ENCODE data around the gene POFUT1.
A peak's percentile ranks its signal among the peaks of the same experiment; 100 is the strongest.
"Not testable (repeated sequence)": the region's sequence is repeated elsewhere in the genome, so short reads cannot be mapped to it uniquely, and the experiment has no call there.

The POFUT1 gene

DNA sequence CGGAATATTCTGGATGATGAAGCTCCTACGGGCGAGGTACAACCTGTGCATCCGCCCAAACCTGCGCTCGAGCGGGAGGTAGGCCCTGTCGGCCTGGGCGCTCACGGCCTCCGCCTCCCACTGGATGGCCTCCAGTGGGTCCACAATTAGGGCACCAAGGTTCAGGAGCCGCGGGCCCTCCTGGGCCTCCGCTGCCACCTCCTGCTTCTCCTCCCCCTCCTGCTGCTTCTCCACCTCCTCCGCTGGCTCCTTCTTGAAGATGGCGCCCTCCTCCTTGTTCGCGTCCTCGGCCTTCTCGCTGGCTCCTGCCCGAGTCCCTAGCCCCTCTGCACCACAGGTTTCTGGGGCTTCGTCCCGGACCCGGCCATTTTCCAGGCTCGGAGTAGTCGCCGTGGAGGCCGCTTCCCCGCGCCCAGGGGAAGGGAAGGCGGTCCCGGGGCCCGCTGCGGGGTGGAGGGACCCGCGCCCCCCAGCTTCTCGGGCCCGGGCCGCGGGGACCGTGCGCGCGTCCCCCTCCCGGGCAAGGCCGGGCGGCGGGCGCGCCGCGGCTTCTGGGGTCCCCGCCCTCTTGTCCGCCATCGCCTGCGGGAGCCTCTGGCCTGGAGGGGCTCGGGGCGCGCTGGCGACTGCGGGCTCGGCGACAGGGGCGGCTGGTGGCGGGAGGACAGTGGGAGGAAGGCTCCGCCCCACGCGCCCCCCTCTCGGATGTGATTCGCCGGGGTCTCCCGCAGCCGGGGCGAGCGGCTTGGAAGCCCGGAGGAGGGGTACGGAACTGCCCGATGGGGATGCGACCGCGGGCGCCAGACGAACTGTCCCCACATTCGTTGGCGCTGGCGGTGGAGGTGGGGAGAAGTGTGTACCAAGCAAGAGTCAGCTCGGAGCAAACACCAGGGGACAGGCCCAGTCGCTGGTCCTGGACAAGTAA, 17.7 kb upstream of the POFUT1 start:
- DNase-seq: peak; percentile 46

DNA sequence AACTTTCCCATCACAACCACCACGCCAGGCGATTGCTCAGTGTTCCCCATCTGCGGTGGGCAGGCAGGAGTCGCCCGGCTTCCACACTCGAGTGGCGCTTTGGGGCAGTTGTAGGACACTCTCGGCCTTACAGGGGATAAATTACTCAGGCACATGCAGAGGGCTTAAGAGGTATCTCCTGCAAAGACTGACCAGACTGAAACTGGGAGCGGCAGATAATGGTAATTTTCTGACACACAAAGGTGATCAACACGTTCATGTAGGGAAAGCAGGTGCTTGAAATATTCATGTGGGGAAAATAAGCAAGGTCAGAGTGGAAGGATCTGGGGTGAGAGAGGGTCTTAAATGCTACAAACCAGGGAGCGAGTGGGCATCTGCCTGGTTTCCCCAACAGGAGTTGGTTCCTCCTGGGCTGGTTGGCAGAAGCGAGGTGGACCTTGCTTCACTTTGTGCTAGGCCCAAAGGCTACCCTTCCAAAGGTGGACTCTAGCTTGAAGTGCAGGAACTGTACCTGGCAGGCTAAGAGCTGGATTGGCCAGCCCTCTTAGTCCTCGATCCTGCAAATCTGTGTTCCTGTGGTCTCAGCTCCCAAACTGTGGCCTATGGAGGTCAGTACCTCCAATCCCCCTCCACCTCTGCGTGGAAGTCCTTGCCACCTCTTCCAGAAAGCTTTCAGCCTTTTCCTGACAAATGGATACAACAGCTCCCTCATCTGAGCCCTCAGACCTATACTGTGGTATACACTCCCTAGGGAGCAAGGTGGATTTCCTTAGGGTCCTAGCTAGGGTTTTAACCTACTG, 16.9 kb upstream of the POFUT1 start:
- DNase-seq: no peak

DNA sequence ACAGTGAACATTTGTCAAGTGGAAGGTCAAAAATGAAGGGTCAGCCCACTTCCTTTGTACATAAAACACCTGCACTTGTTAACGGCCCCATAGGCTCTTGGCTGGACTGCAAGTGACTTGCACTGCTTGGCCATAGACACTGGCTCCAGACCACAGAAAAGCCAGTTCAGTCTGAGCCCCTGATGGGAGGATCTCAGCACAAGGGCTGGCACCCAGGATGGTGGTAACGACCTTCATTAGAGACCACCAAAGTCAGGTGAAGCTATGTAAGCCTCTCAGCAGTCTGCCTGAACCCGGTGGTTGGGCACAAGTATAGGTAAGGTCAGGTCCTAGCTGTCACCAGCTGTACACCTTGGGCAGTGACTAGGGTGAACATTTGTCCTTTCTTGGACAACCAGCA, 16.3 kb upstream of the POFUT1 start:
- DNase-seq: no peak

DNA sequence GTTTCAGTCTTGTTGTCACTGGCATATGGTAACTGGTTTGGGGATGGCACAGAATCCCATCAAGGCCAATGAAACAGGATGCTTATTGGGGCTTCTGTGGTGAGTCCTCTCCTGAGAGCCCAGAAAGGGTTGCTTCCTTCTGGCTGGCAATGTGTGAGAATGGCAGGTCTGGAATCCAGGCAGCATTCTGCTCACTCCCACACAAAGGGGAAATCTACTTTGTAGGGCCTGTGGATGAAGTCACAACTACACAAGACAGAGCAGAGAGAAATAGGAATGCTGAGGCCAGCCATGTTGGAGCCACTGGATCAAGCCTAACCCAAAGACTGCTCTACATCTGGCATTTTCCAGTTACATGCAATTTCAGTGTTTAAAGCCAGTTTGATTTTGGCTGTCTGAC, 15.8 kb upstream of the POFUT1 start:
- DNase-seq: no peak

DNA sequence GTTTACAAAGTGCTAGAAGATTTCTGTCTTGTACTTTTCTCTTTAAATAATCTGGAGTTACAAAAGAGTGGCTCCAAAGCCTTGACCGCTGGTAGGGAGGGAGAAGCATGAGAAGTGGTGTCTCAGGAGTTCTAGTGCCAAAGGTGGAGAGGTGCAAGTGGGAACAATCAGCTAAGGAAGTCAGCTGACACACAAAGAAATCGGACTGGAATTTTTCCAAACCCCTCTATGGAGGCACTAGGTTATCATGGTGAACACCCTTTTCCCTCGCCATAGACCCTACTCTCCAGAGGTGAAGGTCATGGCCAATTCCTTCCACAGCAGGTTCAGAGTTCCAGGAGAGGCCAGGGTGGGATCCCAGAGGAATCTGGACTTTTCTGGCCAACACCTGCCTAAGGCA, 15.0 kb upstream of the POFUT1 start:
- no peak for DNase-seq

DNA sequence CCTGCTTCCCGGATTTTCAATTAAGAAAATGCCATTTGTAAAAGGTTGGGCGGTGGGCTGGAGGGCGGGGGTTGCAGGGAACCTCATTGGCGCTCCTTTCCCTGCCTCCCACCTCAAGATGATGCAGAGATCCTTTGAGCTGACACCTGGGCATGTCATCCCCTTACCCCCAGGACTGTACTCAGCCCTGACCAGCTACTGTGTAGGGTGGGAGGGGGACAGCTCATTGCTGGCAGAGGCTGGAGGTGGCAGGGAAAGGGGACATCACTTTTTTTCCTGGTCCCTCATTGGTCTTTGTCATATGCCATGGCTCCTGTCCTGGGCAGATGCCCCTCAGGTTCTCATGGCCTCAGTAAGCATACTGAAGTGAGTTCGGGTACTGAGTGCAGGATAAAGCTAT, 14.3 kb upstream of the POFUT1 start:
- not testable (repeated sequence) for DNase-seq

DNA sequence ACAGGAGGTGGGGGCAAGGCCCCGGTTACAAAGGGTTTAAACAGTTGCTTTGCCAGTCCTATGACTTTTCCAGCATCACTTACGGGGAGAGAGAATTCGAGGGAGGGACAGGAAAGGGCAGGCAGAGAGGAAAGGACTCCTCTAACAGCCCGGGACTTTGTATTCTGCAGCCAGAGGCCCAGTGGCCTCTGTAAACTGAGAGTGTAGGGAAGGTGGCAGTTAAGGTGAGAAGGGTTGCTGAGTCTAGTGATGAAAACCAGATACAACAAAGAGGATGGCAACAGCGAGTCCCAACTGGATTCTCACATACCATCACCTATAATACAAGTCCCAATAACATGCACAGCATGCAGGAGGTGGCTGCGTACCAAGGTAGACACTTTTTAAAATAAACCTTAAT, 13.7 kb upstream of the POFUT1 start:
- DNase-seq: no peak

DNA sequence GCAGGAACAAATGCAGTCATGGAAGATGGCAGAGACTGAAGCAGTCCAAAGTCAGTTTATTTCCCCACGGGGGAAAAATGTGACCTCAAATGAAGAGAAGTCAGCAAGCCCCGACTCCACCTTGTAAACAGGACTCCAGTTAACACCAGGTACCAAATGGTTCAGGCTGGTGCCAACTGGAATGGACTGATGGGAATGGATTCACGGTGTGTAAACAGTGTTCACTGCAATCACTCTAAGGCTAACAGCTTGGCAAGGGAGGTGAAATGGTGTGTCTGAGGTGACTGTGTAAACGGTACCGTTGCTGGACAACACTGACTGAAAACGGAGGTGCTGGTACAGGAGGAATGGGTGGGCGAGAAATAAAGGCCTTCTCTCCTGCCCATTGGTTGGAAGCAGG, 12.1 kb upstream of the POFUT1 start:
- no peak for DNase-seq

DNA sequence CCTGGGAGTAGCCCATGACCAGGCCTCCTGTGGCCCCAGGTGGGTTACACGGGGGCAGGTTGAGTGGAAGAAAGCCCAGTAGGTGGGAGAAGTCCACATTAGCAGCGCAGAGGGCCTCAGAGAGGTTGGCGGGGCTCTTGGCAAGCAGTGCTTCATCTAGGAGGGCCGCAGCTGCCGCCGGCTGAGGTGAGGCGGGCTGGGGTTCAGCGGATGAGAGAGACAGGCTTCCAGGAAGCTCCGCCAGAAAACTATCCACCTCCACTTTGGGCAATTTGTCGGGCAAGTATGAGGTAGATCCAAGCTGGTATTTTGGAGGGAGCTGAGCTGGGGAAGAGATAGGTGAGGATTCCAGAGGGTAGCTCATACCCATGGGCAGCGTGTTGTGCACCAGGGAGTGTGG, 11.1 kb upstream of the POFUT1 start:
- not testable (repeated sequence) for DNase-seq

DNA sequence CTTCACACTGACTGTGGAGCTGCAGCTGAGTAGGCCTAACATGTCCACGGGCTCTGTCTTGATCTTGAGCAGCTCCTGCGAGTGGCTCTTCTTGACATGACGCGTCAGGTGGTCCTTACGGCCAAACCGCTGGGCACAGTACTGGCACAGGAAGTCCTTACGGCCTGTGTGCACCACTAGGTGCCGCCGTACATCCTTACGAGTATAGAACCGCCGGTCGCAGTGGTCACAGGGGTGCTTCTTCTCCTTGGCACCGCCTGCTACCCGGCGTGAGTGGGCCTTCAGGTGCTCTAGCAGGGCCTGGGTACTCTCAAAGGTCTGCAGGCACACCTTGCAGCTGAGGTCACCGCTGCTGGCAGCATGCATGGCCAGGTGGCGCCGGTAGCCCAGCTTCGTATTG, 10.5 kb upstream of the POFUT1 start:
- DNase-seq: not testable (repeated sequence)

DNA sequence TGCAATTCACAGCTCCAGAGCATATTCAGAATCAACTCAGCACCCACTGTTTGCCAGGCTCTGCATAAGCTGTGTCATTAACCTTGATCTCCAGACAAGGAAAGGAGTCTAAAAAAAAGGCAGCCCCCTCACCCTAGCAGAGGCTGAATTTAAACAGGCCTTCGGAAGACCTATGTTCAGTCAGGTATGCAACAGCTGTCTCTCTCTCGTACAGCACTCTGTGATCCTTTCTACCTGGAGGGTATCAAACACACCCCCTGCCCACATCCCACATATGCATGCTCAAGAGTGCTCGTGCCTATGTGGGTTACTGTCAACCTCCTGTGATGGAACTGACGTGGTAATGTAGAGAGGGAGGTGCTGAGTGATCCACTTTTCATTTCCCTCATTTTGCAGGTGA, 8.7 kb upstream of the POFUT1 start:
- no peak for DNase-seq

DNA sequence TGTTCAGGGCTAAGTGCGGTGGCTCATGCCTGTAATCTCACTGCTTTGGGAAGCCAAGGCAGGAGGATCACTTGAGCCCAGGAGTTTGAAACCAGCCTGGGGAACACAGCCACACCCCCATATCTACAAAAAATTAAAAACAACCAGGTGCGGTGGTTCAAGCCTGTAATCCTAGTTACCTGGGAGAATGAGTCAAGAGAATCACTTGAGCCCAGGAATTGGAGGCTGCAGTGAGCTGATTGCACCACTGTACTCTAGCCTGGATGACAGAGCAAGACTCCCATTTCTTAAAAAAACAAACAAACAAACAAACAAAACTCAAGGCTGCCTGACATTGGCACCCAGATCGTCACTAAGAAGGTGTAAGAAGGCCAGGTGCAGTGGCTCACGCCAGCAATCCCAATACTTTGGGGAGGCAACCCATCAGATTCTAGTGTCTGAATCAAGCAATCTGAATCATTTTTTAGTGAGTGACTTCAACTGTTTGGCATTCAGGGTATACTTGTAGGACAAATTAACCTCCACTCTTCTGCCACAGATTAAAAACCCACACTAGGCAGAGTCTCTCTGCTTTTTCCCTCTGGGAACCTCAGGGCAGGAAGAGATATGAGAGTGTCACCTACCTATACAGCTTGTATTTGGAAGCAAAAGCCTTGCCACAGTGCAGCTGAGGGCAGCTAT, 6.2 kb upstream of the POFUT1 start:
- DNase-seq: peak; percentile 49

DNA sequence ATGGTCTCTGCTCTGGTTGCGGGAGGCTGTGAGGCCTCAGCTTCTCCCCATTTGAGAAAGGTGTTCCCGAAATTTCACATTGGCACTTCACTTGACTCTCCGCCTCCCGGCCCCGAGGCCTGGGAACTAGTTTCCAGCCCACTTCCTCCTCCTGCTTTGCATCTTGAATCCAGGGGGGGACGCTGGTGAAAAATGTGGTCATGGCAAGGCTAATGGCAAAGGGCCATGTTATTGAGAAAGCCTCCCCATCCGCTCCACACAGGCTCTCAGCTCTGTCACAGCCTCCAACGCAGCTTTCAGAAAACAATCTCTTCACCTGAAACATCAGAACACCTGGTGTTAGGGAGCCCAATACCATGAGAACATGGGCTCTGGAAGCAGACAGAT, 5.7 kb upstream of the POFUT1 start:
- no peak for DNase-seq

DNA sequence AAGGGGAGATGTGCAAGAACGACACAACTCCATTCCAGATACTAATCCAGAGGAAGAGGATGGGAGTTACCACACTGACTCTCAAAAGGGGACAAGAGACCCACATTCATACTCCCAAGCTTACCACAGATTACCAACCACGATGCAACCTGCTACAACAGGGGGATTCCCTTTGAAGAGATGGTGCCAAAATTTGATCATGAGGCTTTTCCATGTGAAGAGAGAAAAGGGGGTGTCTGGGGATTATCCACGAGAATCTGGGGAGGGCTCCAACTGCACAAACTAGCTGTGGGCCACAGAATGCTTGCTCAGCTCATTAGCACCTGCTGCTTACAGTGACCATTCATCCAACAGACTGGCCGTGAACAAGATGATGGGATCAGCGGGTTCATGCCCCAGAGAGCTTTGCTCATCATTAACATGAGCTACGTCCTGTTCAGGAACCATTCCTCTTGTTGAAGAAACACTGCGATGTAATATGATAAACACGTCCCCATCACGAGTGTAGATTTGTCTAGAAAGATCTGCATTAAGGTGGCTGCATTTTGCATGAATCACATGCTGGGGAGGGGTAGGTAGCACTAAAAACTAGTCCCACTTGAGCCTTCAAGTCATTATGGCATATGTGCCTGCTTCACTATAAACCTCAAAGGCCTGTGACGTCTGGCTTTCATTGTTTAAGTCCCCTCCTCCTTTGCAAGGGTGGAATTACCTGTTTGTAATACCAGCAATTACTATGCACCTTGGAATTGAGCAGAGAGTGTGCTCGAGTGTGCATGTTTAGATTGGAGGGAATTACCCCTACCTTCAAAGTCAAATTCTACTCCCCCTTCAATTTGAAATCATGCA, 4.1 kb upstream of the POFUT1 start:
- no peak for DNase-seq

DNA sequence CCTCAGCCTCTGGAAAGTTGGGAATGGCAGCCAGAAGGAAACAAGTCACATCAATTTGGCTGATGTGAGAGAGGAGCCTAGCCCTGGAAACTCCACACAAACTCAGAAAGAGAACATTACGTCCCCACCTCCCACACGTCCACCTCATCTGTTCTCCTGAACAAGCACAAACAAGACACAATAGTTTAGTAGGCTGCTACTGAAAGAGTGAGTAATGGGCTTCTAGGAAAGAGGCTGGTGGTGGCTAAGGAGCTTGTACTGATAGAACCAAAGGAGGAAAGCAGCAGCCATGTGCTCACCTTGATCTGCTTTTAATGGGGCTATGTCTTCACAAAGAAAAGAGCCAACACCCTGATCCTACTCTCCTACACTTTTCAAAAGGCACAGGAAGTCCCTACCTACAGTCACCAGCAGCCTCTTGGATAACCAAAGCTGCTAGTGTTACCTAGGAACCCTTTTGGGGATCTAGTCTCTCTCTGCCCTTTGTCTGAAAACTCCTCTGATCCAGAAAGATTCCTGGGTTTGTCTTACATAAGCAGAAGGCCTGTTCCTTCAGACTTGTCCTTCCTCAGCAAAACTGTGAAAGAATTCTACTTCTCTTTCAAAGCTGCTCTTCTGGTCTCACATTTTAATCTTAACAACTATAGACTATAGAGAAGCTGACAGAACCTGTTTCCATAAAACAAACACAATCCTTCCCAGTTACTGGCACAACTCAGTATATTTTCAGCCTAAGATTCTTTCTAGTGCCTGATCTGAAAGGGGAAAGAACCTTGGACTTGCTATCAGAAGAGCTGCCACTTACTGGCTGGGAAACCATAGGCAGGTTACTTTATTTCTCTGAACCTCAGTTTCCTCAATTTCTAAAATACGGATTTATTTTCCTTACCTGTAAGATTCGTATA, 3.2 kb upstream of the POFUT1 start:
- DNase-seq: no peak

DNA sequence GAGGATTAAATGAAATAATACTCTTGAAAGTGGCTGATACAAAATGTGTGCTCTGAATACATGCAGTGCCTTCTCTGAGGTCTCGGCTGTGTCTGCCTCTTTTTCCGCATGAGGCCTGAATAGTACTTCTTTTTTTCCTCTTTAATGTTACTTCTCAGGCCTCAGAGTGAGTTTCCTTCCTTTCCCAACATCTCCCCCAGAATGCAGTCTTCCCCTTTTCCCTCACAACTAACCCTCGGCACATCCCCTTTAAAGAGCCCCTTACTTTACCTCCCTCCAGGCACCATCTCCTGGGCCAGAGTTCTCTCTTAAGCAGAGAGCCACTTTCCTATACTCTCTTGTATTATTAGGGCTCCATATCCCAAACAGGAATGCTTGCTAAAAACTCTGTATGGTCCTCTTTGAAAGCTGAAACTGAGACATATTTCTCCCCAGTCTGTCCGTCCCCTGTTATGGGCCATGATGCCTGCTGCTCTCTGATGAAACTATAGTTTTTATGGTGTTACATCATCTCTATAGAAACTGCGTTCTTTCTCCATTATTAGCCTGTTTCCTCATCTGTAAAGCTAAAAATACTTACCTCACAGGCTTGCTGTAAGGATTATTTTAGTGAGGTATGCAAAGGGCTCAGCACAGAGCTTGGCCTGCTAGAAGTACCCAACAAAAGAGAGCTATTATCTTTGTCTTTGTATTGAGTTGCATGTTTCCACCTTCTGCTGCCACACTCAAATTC, 2.4 kb upstream of the POFUT1 start:
- peak; percentile 33 for DNase-seq

DNA sequence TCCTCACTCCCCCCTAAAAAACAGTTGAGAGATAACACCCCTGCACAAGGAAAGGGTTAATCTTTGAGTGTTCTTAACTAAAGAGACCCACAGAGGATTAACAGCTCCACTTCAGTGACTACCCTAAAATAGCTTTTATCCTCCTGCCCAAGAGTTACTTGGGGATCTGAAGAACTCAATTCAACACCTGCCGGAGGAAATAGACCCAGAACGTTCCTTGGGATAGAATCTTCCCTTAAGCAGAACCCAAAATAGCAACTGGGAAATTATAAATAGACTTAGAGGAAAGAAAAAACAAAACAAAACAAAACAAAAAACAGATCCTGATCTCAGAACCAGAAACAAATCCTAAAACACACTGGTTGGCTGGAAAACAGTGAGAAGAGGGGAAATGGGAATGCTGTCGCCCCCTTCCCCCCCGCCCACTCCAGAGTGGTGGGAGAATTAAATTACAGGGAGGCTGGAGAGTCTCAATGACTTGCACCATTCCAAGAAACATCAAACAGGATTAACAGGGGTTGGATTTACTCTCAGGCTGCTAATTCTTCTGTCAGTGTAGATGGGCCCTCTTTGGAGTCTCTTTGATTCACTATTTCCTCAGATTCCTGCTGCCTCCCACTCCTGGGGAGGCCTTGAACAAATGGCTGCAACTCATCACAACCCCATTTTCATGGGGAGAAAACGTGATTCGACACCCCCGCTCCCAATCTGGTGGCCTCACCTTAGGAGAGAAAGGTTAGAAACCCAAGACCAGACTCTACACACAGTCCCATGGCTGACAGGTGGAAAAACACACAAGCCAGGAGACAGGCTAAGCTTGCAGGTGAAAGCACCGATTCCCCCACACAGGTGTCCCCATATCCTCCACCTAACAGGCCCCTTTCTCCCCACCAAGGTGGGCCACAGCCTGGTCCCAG, 1.6 kb upstream of the POFUT1 start:
- no peak for DNase-seq

DNA sequence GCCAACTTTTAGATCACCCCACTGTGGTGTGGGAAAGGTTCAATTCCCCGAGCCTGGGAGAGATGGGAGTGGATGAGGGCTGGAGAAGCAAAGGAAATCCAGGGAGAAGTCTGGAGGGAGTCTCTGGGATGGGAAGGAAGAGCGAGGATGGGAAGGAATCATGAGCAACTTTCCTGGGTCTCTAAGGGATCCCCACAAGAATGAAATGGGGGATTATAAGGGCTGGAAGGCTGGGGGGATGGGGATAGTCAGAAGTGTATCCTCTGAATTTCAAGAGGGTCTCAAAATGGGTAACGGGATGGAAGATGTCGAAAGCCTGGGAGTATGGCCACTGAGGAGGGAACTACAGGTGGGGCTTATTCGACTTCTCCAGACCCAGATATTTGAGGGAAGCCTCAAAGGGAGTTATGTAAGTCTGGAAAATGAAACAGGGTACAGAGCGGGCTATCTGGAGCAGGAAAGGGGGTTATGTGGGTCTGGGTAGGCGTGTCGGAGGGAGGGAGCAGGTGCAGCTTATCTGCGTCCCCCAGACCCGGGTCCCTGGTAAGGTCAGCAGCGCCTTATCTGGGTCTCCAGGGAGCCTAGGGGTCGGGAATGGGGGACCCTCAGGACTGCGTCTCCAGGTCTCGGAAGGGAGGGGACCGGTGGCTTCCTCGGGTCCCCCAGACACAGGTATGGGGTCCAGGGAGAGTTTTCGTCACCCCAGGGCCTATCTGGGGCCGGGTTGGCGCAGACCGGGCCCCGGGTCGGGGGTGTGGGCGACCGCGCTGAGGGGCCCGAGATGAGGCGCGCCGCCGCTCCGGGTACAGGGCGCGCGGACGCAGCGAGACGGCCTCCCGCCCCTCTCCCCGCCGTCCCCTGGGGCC, 687 bp upstream of the POFUT1 start:
- no peak for DNase-seq

Data from fibroblast of skin of right biceps (primary cell).